Smooth muscle cell (in vitro differentiated cells): ENCODE data around the gene PSMC1. TPM values are rescaled to one million over a fixed set of nuclear protein-coding genes. Genes with fewer than 3 reads are reported as not detected.

Source experiments
- DNase-seq: peaks from one replicate; lab custom pipeline; 2025; ENCODE audit not compliant: unreplicated experiment; lab: John Stamatoyannopoulos, UW
- H2AFZ ChIP-seq: fragments of 200-600 bp; sonication (generic); 2 replicates; pipeline ENCODE4 v1.6.0; 2016; ENCODE audit warnings: antibody characterized with exemption, low read depth, mild to moderate bottlenecking
- H3F3A ChIP-seq: fragments of 200-600 bp; sonication (generic); 2 replicates; pipeline ENCODE4 v1.6.0; 2017; ENCODE audit warnings: antibody characterized with exemption, low read depth
- H3K27ac ChIP-seq: fragments of 200-600 bp; sonication (generic); 2 replicates; pipeline ENCODE4 v1.5.1; 2016; ENCODE audit warnings: low read depth, mild to moderate bottlenecking
- H3K27me3 ChIP-seq: fragments of 200-600 bp; sonication (generic); 2 replicates; pipeline ENCODE4 v1.6.1; 2016; ENCODE audit warnings: low read depth, mild to moderate bottlenecking
- H3K36me3 ChIP-seq: fragments of 200-600 bp; sonication (generic); 2 replicates; pipeline ENCODE4 v1.5.1; 2016; ENCODE audit warnings: low read depth
- H3K4me1 ChIP-seq: fragments of 200-600 bp; sonication (generic); 2 replicates; pipeline ENCODE4 v1.5.1; 2016; ENCODE audit warnings: low read depth
- H3K4me2 ChIP-seq: fragments of 200-600 bp; sonication (generic); 2 replicates; pipeline ENCODE4 v1.6.0; 2016; ENCODE audit warnings: mild to moderate bottlenecking
- H3K4me3 ChIP-seq: fragments of 200-600 bp; sonication (generic); 2 replicates; pipeline ENCODE4 v1.5.1; 2016; ENCODE audit warnings: mild to moderate bottlenecking
- H3K79me2 ChIP-seq: fragments of 200-600 bp; sonication (generic); 2 replicates; pipeline ENCODE4 v1.6.0; 2016; ENCODE audit warnings: low read depth, mild to moderate bottlenecking
- H3K9ac ChIP-seq: fragments of 200-600 bp; sonication (generic); 2 replicates; pipeline ENCODE4 v1.6.0; 2016; ENCODE audit warnings: low read depth
- H3K9me3 ChIP-seq: fragments of 200-600 bp; sonication (generic); replicated peaks from 2 replicates; pipeline ENCODE4 v1.5.1; 2016; ENCODE audit warnings: low read depth
- H4K20me1 ChIP-seq: fragments of 200-600 bp; sonication (generic); 2 replicates; pipeline ENCODE4 v1.6.0; 2016; ENCODE audit warnings: low read depth
- WGBS: methylation state at CpG from one replicate; pipeline ENCODE4 v1.1.7; 2016; ENCODE audit warnings: low lambda C conversion rate; 5-methylcytosine and 5-hydroxymethylcytosine counted together
- polyA plus RNA-seq: library from polyadenylated mRNA; unstranded; fragments of >200 nt; fragmentation: Nextera tagmentation; extraction: Ambion mirVana; gene quantifications from 2 replicates; pipeline ENCODE4 v1.2.1, GENCODE V29; 2016
- total RNA-seq: library from RNA; depleted of rRNA; stranded (reverse); fragments of >200 nt; gene quantifications from 2 replicates; pipeline ENCODE4 v1.2.3, GENCODE V29; 2014
- TF ChIP-seq, protein P1 (sequence below): fragments of 200-600 bp; sonication (generic); IDR thresholded peaks from 2 replicates; pipeline ENCODE4 v1.5.1; 2017; ENCODE audit warnings: borderline replicate concordance, mild to moderate bottlenecking, antibody characterized with exemption; ENCODE audit not compliant: insufficient read depth, poor library complexity, severe bottlenecking

Gene PSMC1
- total and polyA plus RNA-seq, 2 experiments from 2014 or later: 151 to 172 TPM

DNA sequence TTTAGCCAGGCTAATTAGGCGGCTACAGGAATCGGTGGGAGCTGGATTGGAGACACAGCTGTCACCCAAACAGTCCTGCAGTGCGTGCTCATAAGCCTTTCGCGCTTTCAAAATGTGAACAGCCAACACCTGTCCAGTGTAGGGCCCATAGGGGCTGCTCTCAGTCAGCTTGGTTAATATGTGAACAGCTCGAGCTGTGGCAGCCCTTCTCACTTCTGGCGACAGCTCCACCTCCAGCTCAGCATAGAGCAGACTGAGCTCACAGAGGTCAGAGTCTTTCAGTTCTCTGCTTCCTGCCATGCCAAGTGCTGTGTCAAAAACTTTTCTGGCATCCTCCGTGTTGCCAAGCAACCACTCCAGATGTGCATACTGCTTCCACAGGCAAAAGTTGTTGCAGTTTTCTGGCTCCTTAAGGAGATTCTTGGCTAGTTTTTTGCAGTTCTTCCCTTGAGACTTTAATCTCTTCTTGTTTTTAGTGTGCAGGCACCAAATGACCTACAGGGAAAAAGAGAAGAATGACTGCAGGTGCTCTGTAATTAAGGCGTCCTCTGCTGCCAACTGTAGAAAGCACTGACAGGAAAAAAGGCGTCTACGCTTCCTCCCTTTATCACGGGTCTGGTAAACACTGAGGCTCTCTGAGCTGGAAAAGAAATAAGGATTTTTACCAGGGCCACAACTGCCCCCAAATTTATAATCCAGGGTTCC lies 32.5 kb downstream of the PSMC1 start:
- WGBS: 95% methylated on average over 12 of the region's 12 CpGs
- TF ChIP-seq, protein P1, sequence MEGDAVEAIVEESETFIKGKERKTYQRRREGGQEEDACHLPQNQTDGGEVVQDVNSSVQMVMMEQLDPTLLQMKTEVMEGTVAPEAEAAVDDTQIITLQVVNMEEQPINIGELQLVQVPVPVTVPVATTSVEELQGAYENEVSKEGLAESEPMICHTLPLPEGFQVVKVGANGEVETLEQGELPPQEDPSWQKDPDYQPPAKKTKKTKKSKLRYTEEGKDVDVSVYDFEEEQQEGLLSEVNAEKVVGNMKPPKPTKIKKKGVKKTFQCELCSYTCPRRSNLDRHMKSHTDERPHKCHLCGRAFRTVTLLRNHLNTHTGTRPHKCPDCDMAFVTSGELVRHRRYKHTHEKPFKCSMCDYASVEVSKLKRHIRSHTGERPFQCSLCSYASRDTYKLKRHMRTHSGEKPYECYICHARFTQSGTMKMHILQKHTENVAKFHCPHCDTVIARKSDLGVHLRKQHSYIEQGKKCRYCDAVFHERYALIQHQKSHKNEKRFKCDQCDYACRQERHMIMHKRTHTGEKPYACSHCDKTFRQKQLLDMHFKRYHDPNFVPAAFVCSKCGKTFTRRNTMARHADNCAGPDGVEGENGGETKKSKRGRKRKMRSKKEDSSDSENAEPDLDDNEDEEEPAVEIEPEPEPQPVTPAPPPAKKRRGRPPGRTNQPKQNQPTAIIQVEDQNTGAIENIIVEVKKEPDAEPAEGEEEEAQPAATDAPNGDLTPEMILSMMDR: no peak
- no peak for DNase-seq

GRCh38 chr14:90290337-90291011 lies 34.1 kb downstream of the PSMC1 start:
- no peaks in the 10 kb centered on the region for H4K20me1 ChIP-seq
- H3K79me2 ChIP-seq: no peaks in the 10 kb centered on the region
- H3K4me2 ChIP-seq: no peak overlapping the region
- 91% methylated on average over 6 of the region's 6 CpGs for WGBS
- no peaks in the 10 kb centered on the region for H3K9me3 ChIP-seq
- TF ChIP-seq, protein P1: no peak
- H3K9ac ChIP-seq: no peak overlapping the region
- H3K27ac ChIP-seq: no peak overlapping the region
- no peak for DNase-seq
- H3K36me3 ChIP-seq: no peaks in the 10 kb centered on the region
- no peaks in the 10 kb centered on the region for H3F3A ChIP-seq
- H3K4me1 ChIP-seq: no peaks in the 10 kb centered on the region
- H3K27me3 ChIP-seq: no peaks in the 10 kb centered on the region
- no peak overlapping the region for H3K4me3 ChIP-seq
- H2AFZ ChIP-seq: no peak overlapping the region

More for the DNA sequence above, 32.5 kb downstream of the PSMC1 start:
- Histone ChIP-seq H4K20me1 (no peaks in the 10 kb centered on the region), H3K36me3 (no peaks in the 10 kb centered on the region), H2AFZ (no peak overlapping the region), H3K27ac (no peak overlapping the region), H3F3A (no peaks in the 10 kb centered on the region), H3K27me3 (no peaks in the 10 kb centered on the region), H3K9me3 (no peaks in the 10 kb centered on the region), H3K79me2 (no peaks in the 10 kb centered on the region), H3K9ac (no peak overlapping the region), H3K4me2 (no peak overlapping the region), H3K4me1 (no peaks in the 10 kb centered on the region), H3K4me3 (no peak overlapping the region)

GRCh38 chr14:90291699-90292098 lies 35.3 kb downstream of the PSMC1 start:
- TF ChIP-seq, protein P1: no peak
- Histone ChIP-seq H3K9me3 (no peaks in the 10 kb centered on the region), H3F3A (no peaks in the 10 kb centered on the region), H3K4me2 (no peak overlapping the region), H3K27me3 (no peaks in the 10 kb centered on the region), H3K36me3 (no peaks in the 10 kb centered on the region), H4K20me1 (no peaks in the 10 kb centered on the region), H3K27ac (no peak overlapping the region), H3K9ac (no peak overlapping the region), H3K4me1 (no peaks in the 10 kb centered on the region), H3K4me3 (no peak overlapping the region), H3K79me2 (no peaks in the 10 kb centered on the region), H2AFZ (no peak overlapping the region)
- WGBS: 82% methylated on average over 7 of the region's 7 CpGs
- DNase-seq: no peak
